Lower leg skin (tissue), 3 donors: ENCODE measurements around the gene PLEK2.

Source experiments
- CTCF ChIP-seq, 3 donors: fragments of 450-650 bp; IDR thresholded peaks; one replicate each; pipeline ENCODE4 v1.5.1; 2016; ENCODE audit warnings: antibody characterized with exemption in 3 of 3, mild to moderate bottlenecking in 3 of 3, moderate library complexity in 2 of 3
- POLR2A ChIP-seq, 2 donors: fragments of 450-650 bp; IDR thresholded peaks; one replicate each; pipeline ENCODE4 v1.6.1; 2016 to 2017; ENCODE audit warnings: antibody characterized with exemption in 2 of 2, mild to moderate bottlenecking in 1 of 2, moderate library complexity in 1 of 2

DNA sequence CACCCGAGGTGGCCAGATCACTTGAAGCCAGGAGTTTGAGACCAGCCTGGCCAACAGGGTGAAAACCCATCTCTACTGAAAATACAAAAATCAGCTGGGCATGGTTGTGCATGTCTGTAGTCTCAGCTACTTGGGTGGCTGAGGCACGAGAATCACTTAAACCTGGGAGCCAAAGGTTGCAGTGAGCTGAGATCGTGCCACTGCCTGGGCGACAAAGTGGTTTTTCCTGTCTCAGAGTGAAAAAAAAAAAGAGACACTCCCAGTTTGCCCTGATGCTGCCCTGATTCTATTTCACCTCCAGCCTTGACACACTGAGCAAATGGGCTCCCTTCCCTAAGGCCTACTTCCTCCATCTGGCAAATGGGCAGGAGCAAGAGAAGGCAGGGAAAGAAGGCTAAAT lies 28.5 kb upstream of the PLEK2 start:
- TF ChIP-seq CTCF (IDR thresholded peaks at IDR 0.05) (no peak), POLR2A (IDR thresholded peaks at IDR 0.05) (no peak)
